Globus pallidus (tissue), 1 donor: ENCODE measurements around the gene SLC6A15.

Experiments
- DNase-seq: peaks from one replicate; pipeline ENCODE4 v3.0.0-alpha.2; 2015; ENCODE audit warnings: low spot score

The SLC6A15 gene

GRCh38 chr12:84874825-84875139 is 37.8 kb downstream of the SLC6A15 start:
- no peak for DNase-seq

DNA sequence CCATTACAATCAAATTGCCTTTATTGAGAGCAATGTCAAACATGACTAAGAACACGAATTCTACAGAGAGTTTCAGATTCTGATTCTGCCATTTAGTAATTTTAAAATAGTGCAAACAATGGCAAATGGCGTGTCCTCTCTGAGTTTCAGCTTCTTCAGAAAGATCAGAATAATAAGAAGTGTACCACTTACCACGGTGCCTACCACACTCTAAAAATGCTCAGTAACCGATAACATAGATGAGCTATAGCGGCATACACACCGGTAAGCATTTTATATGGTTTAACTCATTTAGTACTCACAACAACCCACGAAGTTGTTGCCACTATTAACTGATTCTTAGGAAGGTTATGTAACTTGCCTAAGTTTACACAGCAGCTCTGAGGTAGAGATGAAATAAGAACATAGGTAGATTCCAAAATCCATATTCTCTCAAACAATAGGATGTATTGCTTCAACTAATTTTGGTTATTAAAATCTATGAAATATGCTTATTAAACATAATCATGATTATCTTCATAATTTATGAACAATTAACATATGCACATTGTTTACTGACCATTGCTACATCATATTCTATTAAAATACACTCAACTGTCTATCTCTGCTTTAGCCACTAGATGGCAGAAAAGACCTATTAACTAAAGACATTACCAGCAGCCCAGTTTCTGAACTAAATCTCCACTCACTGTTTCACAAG is 38.3 kb downstream of the SLC6A15 start:
- DNase-seq = peak; percentile 75

- no peak for DNase-seq
Measured at GRCh38 chr12:84862186-84862585, 50.4 kb downstream of the SLC6A15 start.

DNA sequence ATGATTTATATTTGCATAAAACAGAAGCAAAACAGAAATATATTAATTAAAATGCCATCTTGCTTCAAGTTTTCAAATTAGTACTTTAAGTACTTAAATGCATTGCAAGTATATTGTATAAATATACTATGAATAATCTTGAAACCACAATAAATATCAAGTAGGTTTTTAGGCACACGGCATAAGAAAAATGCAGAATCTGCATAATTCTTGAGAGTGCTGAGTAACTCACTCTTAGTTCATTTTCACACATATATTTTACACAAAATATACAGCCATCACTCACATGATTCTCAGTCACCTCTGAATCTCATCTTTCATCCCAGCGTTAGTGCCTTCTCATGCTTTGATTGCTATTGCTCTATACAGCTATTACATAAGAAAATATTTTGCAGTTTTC is 51.9 kb downstream of the SLC6A15 start:
- DNase-seq = no peak

DNA sequence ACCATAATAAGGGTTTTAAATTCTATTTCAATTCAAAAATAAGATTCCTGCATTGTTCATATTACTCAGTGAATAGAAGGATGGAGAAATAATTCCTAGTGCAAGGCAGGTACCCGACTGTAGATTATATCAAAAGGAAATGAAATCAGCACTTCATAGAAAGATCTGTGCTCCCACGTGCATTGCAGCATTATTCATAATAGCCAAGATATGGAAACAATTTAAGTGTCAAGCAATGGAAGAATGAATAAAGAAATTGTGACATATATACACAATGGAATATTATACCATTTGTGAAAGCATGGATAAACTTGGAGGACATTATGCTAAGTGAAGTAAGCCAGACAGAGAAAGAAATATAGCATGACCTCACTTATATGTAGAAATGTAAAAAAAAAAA is 53.8 kb downstream of the SLC6A15 start:
- DNase-seq = no peak

GRCh38 chr12:84857525-84858208 is 54.9 kb downstream of the SLC6A15 start:
- no peak for DNase-seq

DNA sequence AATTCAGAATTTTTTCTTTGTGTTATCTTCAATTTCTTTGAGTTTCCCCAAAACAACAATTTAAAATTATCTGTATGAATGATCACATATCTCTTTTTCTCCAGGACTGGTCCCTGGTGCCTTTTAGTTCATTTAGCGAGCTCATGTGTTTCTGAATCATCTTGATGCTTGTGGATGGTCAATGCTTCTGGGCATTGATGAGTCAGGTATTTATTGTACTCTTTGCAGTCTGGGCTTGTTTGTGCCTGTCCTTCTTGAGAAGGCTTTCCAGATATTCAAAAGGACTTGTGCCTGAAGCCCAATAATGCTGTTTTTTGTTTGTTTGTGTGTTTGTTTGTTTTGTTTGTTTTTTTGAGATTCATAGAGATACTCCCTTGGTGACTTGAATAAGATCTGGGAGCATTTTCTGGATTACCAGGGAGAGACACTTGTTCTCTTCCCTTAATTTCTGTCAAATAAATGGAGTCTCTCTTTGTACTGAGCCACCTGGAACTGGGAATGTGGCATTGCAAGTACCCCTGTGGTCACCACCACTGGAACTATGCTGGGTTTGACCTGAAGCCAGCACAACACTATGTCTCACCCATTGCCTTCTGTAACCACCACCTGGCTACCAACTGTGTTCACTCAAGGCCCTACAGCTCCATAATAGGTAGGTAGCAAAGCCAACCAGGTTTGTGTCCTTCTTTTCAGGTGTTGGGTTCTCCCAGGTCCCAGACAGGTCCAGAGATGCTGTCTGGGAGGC is 56.3 kb downstream of the SLC6A15 start:
- DNase-seq = no peak

- no peak for DNase-seq
Measured at GRCh38 chr12:84843593-84844144, 68.9 kb downstream of the SLC6A15 start.

GRCh38 chr12:84842406-84843013 is 70.1 kb downstream of the SLC6A15 start:
- peak; percentile 9 for DNase-seq

- no peak for DNase-seq
Measured at GRCh38 chr12:84841591-84841990, 71.0 kb downstream of the SLC6A15 start.

- DNase-seq = no peak
Measured at GRCh38 chr12:84840356-84840755, 72.2 kb downstream of the SLC6A15 start.

GRCh38 chr12:84826925-84827324 is 85.7 kb downstream of the SLC6A15 start:
- no peak for DNase-seq

GRCh38 chr12:84825149-84825548 is 87.5 kb downstream of the SLC6A15 start:
- no peak for DNase-seq

DNA sequence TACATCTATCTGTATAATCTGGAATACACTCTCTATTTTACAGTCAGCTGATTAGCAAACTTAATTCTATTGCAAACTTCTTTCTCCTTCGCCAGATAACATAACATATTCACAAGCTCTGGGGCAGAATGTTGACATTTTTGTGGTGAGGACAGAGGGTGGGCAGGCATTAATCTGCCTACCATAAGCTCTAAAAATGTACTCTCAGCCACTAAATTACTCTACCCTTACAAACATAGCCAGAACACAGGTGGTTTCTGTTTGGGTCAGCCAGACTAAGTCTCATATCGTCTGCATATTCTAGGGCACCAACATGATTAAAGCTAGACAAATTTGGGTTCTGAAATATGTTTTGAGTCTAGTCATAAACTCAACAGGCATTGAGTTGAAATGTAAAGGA is 90.1 kb downstream of the SLC6A15 start:
- DNase-seq = no peak

DNA sequence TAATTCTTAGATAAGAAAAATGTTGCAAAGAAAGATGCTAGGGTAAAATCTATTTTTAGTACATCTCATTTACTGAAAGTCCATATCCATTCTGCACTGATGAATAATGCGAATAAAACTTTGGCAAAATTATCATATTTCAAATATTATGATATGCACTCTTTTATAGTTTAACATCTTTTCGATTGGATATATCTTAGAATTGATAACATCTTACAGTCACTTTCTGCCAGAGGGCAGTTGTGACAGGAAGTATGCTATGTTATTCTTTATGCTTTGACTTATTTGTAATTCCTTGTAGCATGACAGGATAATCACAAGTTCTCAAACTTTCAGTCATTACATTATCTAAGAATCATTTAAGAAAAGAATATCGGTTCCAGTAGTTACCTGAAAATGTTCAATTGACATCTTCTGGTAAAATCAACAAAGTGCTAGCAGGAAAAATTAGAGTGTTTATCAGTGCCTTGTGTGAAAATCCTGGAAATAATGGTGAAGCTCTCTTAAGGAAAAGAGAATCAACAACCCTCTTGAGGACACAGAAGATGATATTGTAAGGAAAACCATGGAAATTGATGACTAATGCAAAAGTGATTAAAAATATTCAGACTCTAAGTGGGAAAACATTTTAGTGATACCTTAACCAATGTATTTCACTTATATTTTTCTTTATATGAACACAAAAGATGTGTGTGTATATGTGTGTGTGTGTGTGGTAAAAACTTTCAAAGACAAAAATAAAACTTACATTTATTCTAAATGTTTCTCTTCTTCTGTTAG is 95.5 kb downstream of the SLC6A15 start:
- no peak for DNase-seq

DNA sequence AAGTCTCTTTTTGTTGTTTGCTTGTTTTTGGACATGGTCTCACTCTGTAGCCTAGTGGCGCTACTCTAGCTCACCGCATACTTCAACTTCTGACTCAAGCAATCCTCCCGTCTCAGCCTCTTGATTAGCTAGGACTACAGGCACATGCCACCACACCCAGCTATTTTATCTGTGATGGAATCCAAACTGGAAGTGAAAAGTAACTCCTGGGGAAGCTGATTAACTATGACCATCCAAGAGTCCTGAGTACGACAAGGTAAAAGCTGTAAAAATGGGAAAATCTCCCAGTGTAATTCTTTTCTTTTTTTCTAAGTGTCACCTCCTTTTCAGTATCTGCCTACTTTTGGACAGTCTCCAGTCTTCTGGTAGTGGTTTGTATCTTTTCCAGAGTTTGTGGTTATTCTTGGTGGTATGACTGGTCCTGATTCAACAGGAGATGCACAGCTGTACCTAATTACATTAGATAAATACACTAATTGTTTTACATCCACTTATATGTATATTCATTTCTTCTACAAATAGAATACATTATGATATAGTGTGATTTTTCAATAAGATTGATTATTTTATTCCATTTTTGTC is 97.8 kb downstream of the SLC6A15 start:
- DNase-seq = no peak

- DNase-seq = no peak
Measured at GRCh38 chr12:84813780-84814663, 98.6 kb downstream of the SLC6A15 start.

GRCh38 chr12:84811291-84811690 is 101.3 kb downstream of the SLC6A15 start:
- no peak for DNase-seq

- no peak for DNase-seq
Measured at GRCh38 chr12:84810611-84811010, 102.0 kb downstream of the SLC6A15 start.
